Uterus (tissue), 4 donors: Measurements from ENCODE around the gene CPED1. TPM values are rescaled to one million over a fixed set of nuclear protein-coding genes. Genes with fewer than 3 reads are reported as not detected.

Experiments used
- DNase-seq, 2 donors: peaks; one replicate each; pipeline ENCODE4 v3.0.0-alpha.2; 2019 to 2020
- H3K27ac ChIP-seq, 2 donors: fragments of 200-600 bp; sonication (generic); 1 replicate in 1 of 2; 2 replicates in 1 of 2; pipeline ENCODE4 v1.5.1; 2016 to 2018
- H3K27me3 ChIP-seq, 2 donors: fragments of 200-600 bp; sonication (generic); one replicate each; pipeline ENCODE4 v1.5.1; 2018 to 2019; ENCODE audit warnings: control low read depth in 1 of 2
- H3K36me3 ChIP-seq, 2 donors: fragments of 200-600 bp; sonication (generic); one replicate each; pipeline ENCODE4 v1.5.1; 2019; ENCODE audit warnings: control low read depth in 1 of 2
- H3K4me1 ChIP-seq, 2 donors: fragments of 200-600 bp; sonication (generic); one replicate each; pipeline ENCODE4 v1.5.1; 2018 to 2019; ENCODE audit warnings: control low read depth in 1 of 2
- H3K4me3 ChIP-seq, 2 donors: fragments of 200-600 bp; sonication (generic); 1 replicate in 1 of 2; 2 replicates in 1 of 2; pipeline ENCODE4 v1.5.1; 2018 to 2019; ENCODE audit warnings: mild to moderate bottlenecking in 1 of 2
- H3K9me3 ChIP-seq, 2 donors: fragments of 200-600 bp; sonication (generic); one replicate each; pipeline ENCODE4 v1.5.1; 2019; ENCODE audit warnings: control low read depth in 1 of 2
- CTCF ChIP-seq, 4 experiments: fragments of 200-600 bp in 2 of 4; fragments of 450-650 bp in 2 of 4; sonication (generic) in 2 of 4; IDR thresholded peaks; one replicate each; pipeline ENCODE4 v1.5.1; 2016 to 2019; ENCODE audit warnings: antibody characterized with exemption in 4 of 4, mild to moderate bottlenecking in 2 of 4, moderate library complexity in 1 of 4
- POLR2A ChIP-seq, 2 donors: fragments of 450-650 bp; IDR thresholded peaks; one replicate each; pipeline ENCODE4 v1.6.1; 2016; ENCODE audit warnings: antibody characterized with exemption in 2 of 2, mild to moderate bottlenecking in 1 of 2, moderate library complexity in 1 of 2
- intact Hi-C: fragments of 100-400 bp; cut with DNase I; formaldehyde crosslinking; loops from one replicate; pipeline ENCODE4 v1.15.1; 2023; ENCODE audit warnings: low total_unique reads
- total RNA-seq, 4 donors: library from RNA; depleted of rRNA in 3 of 4; stranded (reverse); fragments of >200 nt in 3 of 4; gene quantifications; one replicate each; pipeline versions ENCODE4 v1.1.0 to v1.2.4, GENCODE V29; 2014 to 2023
- donor health status: DM: yes; HTN: yes; CAD: no.

The CPED1 gene
- total RNA-seq, 4 donors from 2014 or later = 47.4 to 194 (median 59.2) TPM

- no peak for DNase-seq
- no peaks in the 10 kb centered on the region for H3K36me3 ChIP-seq
- H3K27me3 ChIP-seq = no peaks in the 10 kb centered on the region
- TF ChIP-seq CTCF (IDR thresholded peaks at IDR 0.05) (no peak), POLR2A (IDR thresholded peaks at IDR 0.05) (no peak)
- intact Hi-C loops = no loop called here
- H3K4me3 ChIP-seq = no peak overlapping the region
- no peaks in the 10 kb centered on the region for H3K9me3 ChIP-seq
- no peaks in the 10 kb centered on the region for H3K4me1 ChIP-seq
- H3K27ac ChIP-seq = no peak overlapping the region
Measured at GRCh38 chr7:121187222-121187621, 198.7 kb downstream of the CPED1 start.

GRCh38 chr7:121187676-121188075, 199.2 kb downstream of the CPED1 start:
- TF ChIP-seq CTCF (IDR thresholded peaks at IDR 0.05) (no peak), POLR2A (IDR thresholded peaks at IDR 0.05) (no peak)
- H3K27ac ChIP-seq = no peak overlapping the region
- H3K4me3 ChIP-seq = no peak overlapping the region
- no peak for DNase-seq
- no peaks in the 10 kb centered on the region for H3K27me3 ChIP-seq
- H3K4me1 ChIP-seq = no peaks in the 10 kb centered on the region
- H3K36me3 ChIP-seq = no peaks in the 10 kb centered on the region
- no peaks in the 10 kb centered on the region for H3K9me3 ChIP-seq
- intact Hi-C loops = no loop called here

GRCh38 chr7:121192834-121193233, 204.3 kb downstream of the CPED1 start:
- H3K9me3 ChIP-seq = no peaks in the 10 kb centered on the region
- H3K4me3 ChIP-seq = no peak overlapping the region
- no peak for TF ChIP-seq CTCF (IDR thresholded peaks at IDR 0.05)
- no peak for TF ChIP-seq POLR2A (IDR thresholded peaks at IDR 0.05)
- no peak overlapping the region for H3K27ac ChIP-seq
- H3K4me1 ChIP-seq = no peaks in the 10 kb centered on the region
- DNase-seq = no peak
- intact Hi-C loops = no loop called here
- no peaks in the 10 kb centered on the region for H3K27me3 ChIP-seq
- H3K36me3 ChIP-seq = no peaks in the 10 kb centered on the region

- DNase-seq = no peak
- Histone ChIP-seq H3K9me3 (no peaks in the 10 kb centered on the region), H3K27me3 (no peaks in the 10 kb centered on the region), H3K4me3 (no peak overlapping the region), H3K36me3 (no peaks in the 10 kb centered on the region), H3K4me1 (no peaks in the 10 kb centered on the region), H3K27ac (no peak overlapping the region)
- TF ChIP-seq POLR2A (IDR thresholded peaks at IDR 0.05) (no peak), CTCF (IDR thresholded peaks at IDR 0.05) (no peak)
- intact Hi-C loops = no loop called here
Measured at GRCh38 chr7:121195010-121195409, 206.5 kb downstream of the CPED1 start.

GRCh38 chr7:121195874-121196273, 207.4 kb downstream of the CPED1 start:
- no peak for TF ChIP-seq POLR2A (IDR thresholded peaks at IDR 0.05)
- TF ChIP-seq CTCF (IDR thresholded peaks at IDR 0.05) = no peak
- Histone ChIP-seq H3K27ac (no peak overlapping the region), H3K4me1 (no peaks in the 10 kb centered on the region), H3K9me3 (no peaks in the 10 kb centered on the region), H3K27me3 (no peaks in the 10 kb centered on the region), H3K4me3 (no peak overlapping the region), H3K36me3 (no peaks in the 10 kb centered on the region)
- intact Hi-C loops = no loop called here
- no peak for DNase-seq
